K562 (cell line): ENCODE results near the gene GNG7. TPM values are rescaled to one million over a fixed set of nuclear protein-coding genes. Genes with fewer than 3 reads are reported as not detected.

Experiments used
- KAT7 ChIP-seq: sonication (generic); formaldehyde crosslinking; IDR thresholded peaks from 2 replicates; pipeline ENCODE4 v1.8.0; 2022; ENCODE audit warnings: missing genetic modification reagents, mild to moderate bottlenecking, borderline replicate concordance
- TAF1 ChIP-seq: IDR thresholded peaks from 2 replicates; pipeline ENCODE4 v1.6.1; 2011; ENCODE audit warnings: mild to moderate bottlenecking, low read length, moderate library complexity; ENCODE audit not compliant: insufficient read depth, control insufficient read depth, severe bottlenecking; ENCODE audit errors: extremely low read depth
- USF1 ChIP-seq: sonication (generic); formaldehyde crosslinking; IDR thresholded peaks from 2 replicates; pipeline ENCODE4 v1.9.0; 2022; ENCODE audit warnings: mild to moderate bottlenecking, missing genetic modification reagents
- ZFP1 ChIP-seq: fragments of 450-650 bp; formaldehyde crosslinking; IDR thresholded peaks from 2 replicates; pipeline ENCODE4 v1.4.0; 2020; ENCODE audit warnings: mild to moderate bottlenecking, mixed read lengths
- ZMIZ1 ChIP-seq, 2 experiments: fragments of 150-350 bp in 1 of 2; IDR thresholded peaks; 2 replicates each; pipeline ENCODE4 v1.6.1; 2012 to 2016; ENCODE audit warnings: low read depth in 2 of 2, low read length in 2 of 2, mild to moderate bottlenecking in 1 of 2, moderate library complexity in 1 of 2
- ZNF445 ChIP-seq: fragments of 250-450 bp; sonication (Bioruptor Pico); IDR thresholded peaks from 2 replicates; pipeline ENCODE4 v1.4.0; 2020; ENCODE audit warnings: low read depth, mild to moderate bottlenecking, moderate library complexity
- ZNF668 ChIP-seq: fragments of 250-450 bp; sonication (Bioruptor Pico); IDR thresholded peaks from 2 replicates; pipeline ENCODE4 v1.8.0; 2022; ENCODE audit warnings: mild to moderate bottlenecking, inconsistent platforms
- polyA plus RNA-seq, 8 experiments: library from polyadenylated mRNA; depleted of rRNA in 4 of 8; stranded (reverse) in 5 of 8; unstranded in 3 of 8; fragments of >200 nt; fragmentation: Nextera tagmentation in 2 of 8; fragmentation: Illumina TruSeq in 1 of 8; extraction: Ambion mirVana in 2 of 8; extraction: Trizol in 1 of 8; gene quantifications; 2 replicates each; pipeline versions ENCODE4 v1.2.1 to v1.2.3, GENCODE V29; 2011 to 2014; ENCODE audit warnings: inconsistent platforms in 1 of 8, missing spikeins in 1 of 8
- total RNA-seq, 7 experiments: library from RNA; depleted of rRNA in 6 of 7; stranded (reverse); fragments of >200 nt in 6 of 7; fragmentation: Illumina TruSeq in 2 of 7; extraction: Trizol in 2 of 7; gene quantifications; 2 replicates each; pipeline versions ENCODE4 v1.2.1 to v1.2.3, GENCODE V29; 2011 to 2021; ENCODE audit warnings: low replicate concordance in 1 of 7

Gene GNG7
- total and polyA plus RNA-seq, 9 of the 15 experiments (the other 6 are each of a cell fraction or from before 2014, with no cell fraction given), result 0.01 to 0.20 (median 0.06) TPM; not detected in 1

DNA sequence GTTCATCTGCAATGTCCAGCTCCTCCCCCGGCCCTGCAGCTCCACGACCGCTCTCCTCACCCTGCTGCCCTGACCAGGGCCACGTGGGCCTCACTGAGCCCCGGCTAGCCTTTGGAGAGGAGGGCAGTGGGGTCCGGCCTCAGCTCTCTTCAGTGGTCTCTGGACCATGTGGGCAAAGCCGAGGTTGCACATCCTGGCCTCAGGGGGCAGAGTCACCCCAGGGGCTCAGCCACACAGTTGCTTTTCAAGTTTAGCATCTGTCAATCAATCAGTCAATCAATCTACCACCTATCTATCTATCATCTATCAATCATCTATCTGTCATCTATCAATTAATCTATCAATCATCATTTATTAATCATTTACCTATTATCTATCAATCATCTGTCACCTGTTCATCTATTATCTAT lies 21.7 kb upstream of the GNG7 start (continued):
- TF ChIP-seq ZMIZ1 (IDR thresholded peaks at IDR 0.05; ENCODE audit: low read depth in 2 of 2, low read length in 2 of 2), result no peak
- TF ChIP-seq ZNF445 (CRISPR knock-in tag), result no peak
- peak; percentile 78 for TF ChIP-seq USF1 (CRISPR knock-in tag)
- TF ChIP-seq KAT7 (CRISPR knock-in tag), result no peak
- no peak for TF ChIP-seq ZFP1 (CRISPR knock-in tag)
- no peak for TF ChIP-seq ZNF668
- TF ChIP-seq TAF1, result no peak
